ENCODE results near the gene SYNE3.

Gene SYNE3

GRCh38 chr14:95489214-95490137 lies 27.0 kb downstream of the SYNE3 start:
- no peak for TF ChIP-seq CTCF (IDR thresholded peaks at IDR 0.05; ENCODE audit: low read length, missing control alignments)
- no peak for DNase-seq (ENCODE audit: low read depth)
- no peak overlapping the region for H3K4me3 ChIP-seq (replicated peaks; ENCODE audit: low read depth, low read length)

GRCh38 chr14:95488376-95489213 lies 27.9 kb downstream of the SYNE3 start:
- H3K4me3 ChIP-seq (replicated peaks; ENCODE audit: low read depth, low read length): no peak overlapping the region
- TF ChIP-seq CTCF (IDR thresholded peaks at IDR 0.05; ENCODE audit: low read length, missing control alignments): no peak
- DNase-seq (ENCODE audit: low read depth): no peak

- TF ChIP-seq CTCF (IDR thresholded peaks at IDR 0.05; ENCODE audit: low read length, missing control alignments): no peak
- H3K4me3 ChIP-seq (replicated peaks; ENCODE audit: low read depth, low read length): no peak overlapping the region
- DNase-seq (ENCODE audit: low read depth): no peak
Observed at GRCh38 chr14:95487669-95488084, 28.8 kb downstream of the SYNE3 start.

- H3K4me3 ChIP-seq (replicated peaks; ENCODE audit: low read depth, low read length): no peak overlapping the region
- DNase-seq (ENCODE audit: low read depth): no peak
- no peak for TF ChIP-seq CTCF (IDR thresholded peaks at IDR 0.05; ENCODE audit: low read length, missing control alignments)
Observed at GRCh38 chr14:95486875-95487668, 29.4 kb downstream of the SYNE3 start.

GRCh38 chr14:95485222-95485819 lies 31.1 kb downstream of the SYNE3 start:
- no peak overlapping the region for H3K4me3 ChIP-seq (replicated peaks; ENCODE audit: low read depth, low read length)
- TF ChIP-seq CTCF (IDR thresholded peaks at IDR 0.05; ENCODE audit: low read length, missing control alignments): no peak
- DNase-seq (ENCODE audit: low read depth): no peak

- no peak overlapping the region for H3K4me3 ChIP-seq (replicated peaks; ENCODE audit: low read depth, low read length)
- DNase-seq (ENCODE audit: low read depth): no peak
- no peak for TF ChIP-seq CTCF (IDR thresholded peaks at IDR 0.05; ENCODE audit: low read length, missing control alignments)
Observed at GRCh38 chr14:95484296-95484695, 32.2 kb downstream of the SYNE3 start.
